HEK293 (cell line): ENCODE results near the gene CROCC.
A peak's percentile ranks its signal among the peaks of the same experiment; 100 is the strongest.
"Not testable (repeated sequence)": the region's sequence is repeated elsewhere in the genome, so short reads cannot be mapped to it uniquely, and the experiment has no call there.

Source experiments
- CTCF ChIA-PET: fragments of 350-600 bp; formaldehyde crosslinking; extraction: SDS; loops from one replicate; lab custom pipeline; 2021; ENCODE audit warnings: antibody characterized with exemption; lab: Yijun Ruan, JAX
- POLR2A ChIA-PET: fragments of 300-600 bp; formaldehyde crosslinking; extraction: SDS; loops from one replicate; lab custom pipeline; 2020; ENCODE audit warnings: antibody characterized with exemption, inconsistent platforms; lab: Yijun Ruan, JAX
- H3K27ac ChIP-seq: fragments of 200-500 bp; sonication (Bioruptor generic); 2 replicates; pipeline ENCODE4 v1.5.1; 2014; ENCODE audit warnings: low read depth, low read length, control low read depth, inconsistent platforms; ENCODE audit errors: extremely low read depth
- H3K36me3 ChIP-seq, 2 experiments: fragments of 200-500 bp in 1 of 2; sonication (Bioruptor generic) in 1 of 2; 1 replicate in 1 of 2; 2 replicates in 1 of 2; pipeline ENCODE4 v1.5.1; 2014 to 2017; ENCODE audit warnings: inconsistent platforms in 2 of 2, low read length in 2 of 2; ENCODE audit not compliant: control insufficient read depth in 2 of 2, insufficient read depth in 1 of 2
- H3K4me1 ChIP-seq: fragments of 200-500 bp; sonication (Bioruptor generic); 2 replicates; pipeline ENCODE4 v1.5.1; 2014; ENCODE audit warnings: mild to moderate bottlenecking, low read length, inconsistent platforms; ENCODE audit not compliant: control insufficient read depth, insufficient read depth
- H3K4me3 ChIP-seq: 2 replicates; pipeline ENCODE4 v1.5.1; 2011; ENCODE audit warnings: low read depth, mild to moderate bottlenecking, control low read depth, low read length, moderate library complexity
- H3K9me3 ChIP-seq: fragments of 200-500 bp; sonication (Bioruptor generic); 2 replicates; pipeline ENCODE4 v1.5.1; 2014; ENCODE audit warnings: low read depth, low read length, inconsistent platforms; ENCODE audit not compliant: control insufficient read depth, insufficient read depth
- BCL6B ChIP-seq: fragments of 450-650 bp; formaldehyde crosslinking; IDR thresholded peaks from 2 replicates; pipeline ENCODE4 v1.5.1; 2017; ENCODE audit warnings: missing biosample characterization, missing genetic modification characterization
- IKZF3 ChIP-seq: fragments of 450-650 bp; IDR thresholded peaks from 2 replicates; pipeline ENCODE4 v1.5.0; 2018; ENCODE audit warnings: missing biosample characterization, mild to moderate bottlenecking, missing genetic modification characterization, moderate library complexity
- PRDM10 ChIP-seq: fragments of 450-650 bp; formaldehyde crosslinking; IDR thresholded peaks from 2 replicates; pipeline ENCODE4 v1.5.1; 2016; ENCODE audit warnings: missing biosample characterization, missing genetic modification characterization
- PRDM2 ChIP-seq: fragments of 450-650 bp; formaldehyde crosslinking; IDR thresholded peaks from 2 replicates; pipeline ENCODE4 v1.5.1; 2016; ENCODE audit warnings: missing biosample characterization, missing genetic modification characterization, borderline replicate concordance
- SP3 ChIP-seq: fragments of 450-650 bp; formaldehyde crosslinking; IDR thresholded peaks from 2 replicates; pipeline ENCODE4 v1.5.1; 2016; ENCODE audit warnings: missing biosample characterization, missing genetic modification characterization
- ZBTB17 ChIP-seq: fragments of 450-650 bp; formaldehyde crosslinking; IDR thresholded peaks from 2 replicates; pipeline ENCODE4 v1.5.1; 2016; ENCODE audit warnings: missing biosample characterization, missing genetic modification characterization
- ZNF10 ChIP-seq: fragments of 450-650 bp; formaldehyde crosslinking; IDR thresholded peaks from 2 replicates; pipeline ENCODE4 v1.5.1; 2017; ENCODE audit warnings: missing biosample characterization, missing genetic modification characterization
- ZNF157 ChIP-seq: fragments of 450-650 bp; formaldehyde crosslinking; IDR thresholded peaks from 2 replicates; pipeline ENCODE4 v1.5.1; 2016; ENCODE audit warnings: missing biosample characterization, missing genetic modification characterization
- ZNF184 ChIP-seq: fragments of 450-650 bp; IDR thresholded peaks from 2 replicates; pipeline ENCODE4 v1.5.1; 2018; ENCODE audit warnings: missing biosample characterization, mild to moderate bottlenecking, missing genetic modification characterization
- ZNF521 ChIP-seq: fragments of 450-650 bp; formaldehyde crosslinking; IDR thresholded peaks from 2 replicates; pipeline ENCODE4 v1.5.1; 2017; ENCODE audit warnings: missing biosample characterization, mild to moderate bottlenecking, missing genetic modification characterization
- ZNF664 ChIP-seq: fragments of 450-650 bp; formaldehyde crosslinking; IDR thresholded peaks from 2 replicates; pipeline ENCODE4 v1.5.1; 2016; ENCODE audit warnings: missing biosample characterization, missing genetic modification characterization
- ZNF777 ChIP-seq: fragments of 450-650 bp; formaldehyde crosslinking; IDR thresholded peaks from 2 replicates; pipeline ENCODE4 v1.5.1; 2017; ENCODE audit warnings: missing biosample characterization, missing genetic modification characterization, borderline replicate concordance
- ZSCAN5A ChIP-seq: fragments of 450-650 bp; formaldehyde crosslinking; IDR thresholded peaks from 2 replicates; pipeline ENCODE4 v1.5.1; 2016; ENCODE audit warnings: missing biosample characterization, missing genetic modification characterization

CROCC gene

DNA sequence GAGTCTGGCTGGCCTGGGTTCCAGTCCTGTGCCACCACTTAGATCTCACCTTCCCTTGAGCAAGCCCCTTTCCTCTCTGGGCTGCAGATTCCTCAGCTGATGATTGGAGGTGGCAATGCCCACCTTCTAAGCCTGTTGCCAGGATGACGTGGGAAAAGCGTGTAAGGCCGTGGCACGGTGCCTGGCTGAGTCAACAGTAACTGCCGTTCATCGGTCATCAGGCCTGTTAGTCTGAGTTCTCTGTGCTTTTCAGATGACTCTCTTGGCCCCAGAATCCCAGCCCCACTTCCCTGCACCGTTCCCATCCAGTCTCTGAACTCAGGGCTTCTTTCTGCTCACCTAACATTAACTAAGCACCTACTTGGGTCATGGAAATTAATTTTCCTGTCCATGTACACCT lies 27.3 kb downstream of the CROCC start:
- H3K4me1 ChIP-seq = not testable (repeated sequence)
- CTCF ChIA-PET = interaction anchor here (5.4 kb wide), 1 partner anchor 97 kb away, joined by 71 read pairs; no protein-coding TSS in a partner anchor
- TF ChIP-seq ZNF664 (tag by site-specific recombination) = 0 out of 2 replicates have a peak, but pooled peaks have one; percentile 48

GRCh38 chr1:16952376-16952775 lies 30.6 kb downstream of the CROCC start:
- not testable (repeated sequence) for H3K4me1 ChIP-seq, H3K4me3 ChIP-seq, H3K9me3 ChIP-seq, H3K27ac ChIP-seq
- CTCF ChIA-PET = interaction anchor here (0.6 to 5.4 kb wide), 28 partner anchors 9 to 348 kb away, joined by 3 to 71 read pairs (median 4); partner anchors contain the start of genes MFAP2 and SDHB
- peaks cover 0 to 29% of the 10 kb centered on the region in 2 experiments; a peak in 1 of 3 replicates for H3K36me3 ChIP-seq
- POLR2A ChIA-PET = interaction anchor here (0.6 to 1.4 kb wide), 4 partner anchors 8 to 38 kb away, joined by 3 to 5 read pairs (median 3); no protein-coding TSS in a partner anchor

More for the DNA sequence above, 27.3 kb downstream of the CROCC start:
- H3K4me3 ChIP-seq, H3K9me3 ChIP-seq, H3K27ac ChIP-seq, POLR2A ChIA-PET: not testable (repeated sequence)
- H3K36me3 ChIP-seq = peaks cover 0 to 32% of the 10 kb centered on the region in 2 experiments; a peak in 1 of 3 replicates

DNA sequence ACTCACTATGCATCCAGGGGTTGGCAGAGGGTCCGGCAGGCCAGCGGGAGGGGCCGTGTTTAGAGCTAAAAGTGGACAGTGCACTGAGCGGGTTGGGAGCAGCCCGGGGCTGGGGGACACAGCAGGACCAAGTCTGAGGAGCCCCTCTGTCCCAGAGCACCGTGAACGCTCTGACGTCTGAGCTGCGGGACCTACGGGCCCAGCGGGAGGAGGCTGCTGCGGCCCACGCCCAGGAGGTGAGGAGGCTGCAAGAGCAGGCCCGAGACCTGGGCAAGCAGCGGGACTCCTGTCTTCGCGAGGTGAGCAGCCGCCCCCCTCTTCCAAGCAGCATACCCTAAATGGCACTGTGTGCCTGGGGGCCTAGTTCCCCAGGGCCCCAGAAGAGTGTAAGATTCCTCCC lies 32.8 kb downstream of the CROCC start:
- H3K36me3 ChIP-seq = peaks cover 0 to 31% of the 10 kb centered on the region in 2 experiments; a peak in 1 of 3 replicates
- H3K27ac ChIP-seq = no peak overlapping the region
- H3K9me3 ChIP-seq = no peaks in the 10 kb centered on the region
- CTCF ChIA-PET = no interaction called here
- H3K4me3 ChIP-seq = no peak overlapping the region
- no peaks in the 10 kb centered on the region for H3K4me1 ChIP-seq
- TF ChIP-seq ZNF777 = no peak
- no peak for TF ChIP-seq ZNF184 (tag by site-specific recombination)
- TF ChIP-seq PRDM10 = 0 out of 2 replicates have a peak, but pooled peaks have one; percentile 21
- TF ChIP-seq, all 188 proteins: peak for 1
- POLR2A ChIA-PET = no interaction called here

GRCh38 chr1:16955186-16955585 lies 33.5 kb downstream of the CROCC start:
- no peak overlapping the region for H3K27ac ChIP-seq
- peaks cover under 1% of the 10 kb centered on the region; the same call in 1 of the 2 replicates for H3K4me1 ChIP-seq
- no peaks in the 10 kb centered on the region for H3K9me3 ChIP-seq
- ChIA-PET POLR2A (no interaction called here), CTCF (interaction anchor here (1.2 kb wide), 1 partner anchor 88 kb away, joined by 3 read pairs; no protein-coding TSS in a partner anchor)
- no peak overlapping the region for H3K4me3 ChIP-seq
- peaks cover 0 to 31% of the 10 kb centered on the region in 2 experiments; a peak in 1 of 3 replicates for H3K36me3 ChIP-seq
- no peak for TF ChIP-seq ZNF10
- no peak for TF ChIP-seq IKZF3 (tag by site-specific recombination)
- TF ChIP-seq ZBTB17 (tag by site-specific recombination) = no peak
- no peak for TF ChIP-seq PRDM2 (tag by site-specific recombination)
- no peak for TF ChIP-seq SP3 (tag by site-specific recombination)
- TF ChIP-seq ZNF157 (tag by site-specific recombination) = no peak
- no peak for TF ChIP-seq BCL6B (tag by site-specific recombination)
- TF ChIP-seq ZSCAN5A (tag by site-specific recombination) = no peak
- no peak for TF ChIP-seq ZNF521 (tag by site-specific recombination)
